Neural progenitor cell (in vitro differentiated cells): Measurements from ENCODE around the gene LSM14A. TPM values are rescaled to one million over a fixed set of nuclear protein-coding genes. Genes with fewer than 3 reads are reported as not detected.
A peak's percentile ranks its signal among the peaks of the same experiment; 100 is the strongest.
"Not testable (repeated sequence)": the region's sequence is repeated elsewhere in the genome, so short reads cannot be mapped to it uniquely, and the experiment has no call there.

ENCODE experiments used
- DNase-seq: peaks from one replicate; pipeline ENCODE4 v3.0.0-alpha.2; 2016; ENCODE audit warnings: low spot score
- H2AFZ ChIP-seq: fragments of 200-600 bp; sonication (generic); replicated peaks from 2 replicates; pipeline ENCODE4 v1.6.1; 2016; ENCODE audit warnings: antibody characterized with exemption
- H3F3A ChIP-seq: fragments of 200-600 bp; sonication (generic); 2 replicates; pipeline ENCODE4 v1.6.1; 2016; ENCODE audit warnings: antibody characterized with exemption, low read depth
- H3K27ac ChIP-seq: fragments of 200-600 bp; sonication (generic); 2 replicates; pipeline ENCODE4 v1.5.1; 2016; ENCODE audit warnings: mild to moderate bottlenecking
- H3K27me3 ChIP-seq: fragments of 200-600 bp; sonication (generic); 2 replicates; pipeline ENCODE4 v1.6.1; 2016; ENCODE audit warnings: mild to moderate bottlenecking, moderate library complexity
- H3K36me3 ChIP-seq: fragments of 200-600 bp; sonication (generic); 2 replicates; pipeline ENCODE4 v1.5.1; 2016
- H3K4me1 ChIP-seq: fragments of 200-600 bp; sonication (generic); 2 replicates; pipeline ENCODE4 v1.6.1; 2016; ENCODE audit warnings: mixed run types
- H3K4me2 ChIP-seq: fragments of 200-600 bp; sonication (generic); 2 replicates; pipeline ENCODE4 v1.6.1; 2016
- H3K4me3 ChIP-seq: fragments of 200-600 bp; sonication (generic); 2 replicates; pipeline ENCODE4 v1.5.1; 2016
- H3K79me2 ChIP-seq: fragments of 200-600 bp; sonication (generic); 2 replicates; pipeline ENCODE4 v1.6.1; 2016; ENCODE audit warnings: low read depth
- H3K9ac ChIP-seq: fragments of 200-600 bp; sonication (generic); 2 replicates; pipeline ENCODE4 v1.6.1; 2016
- H3K9me3 ChIP-seq: fragments of 200-600 bp; sonication (generic); 2 replicates; pipeline ENCODE4 v1.5.1; 2016; ENCODE audit warnings: low read depth
- H4K20me1 ChIP-seq: fragments of 200-600 bp; sonication (generic); 2 replicates; pipeline ENCODE4 v1.6.1; 2016; ENCODE audit warnings: low read depth
- H3K27ac Mint-ChIP-seq: 3 replicates; pipeline ENCODE4 v1.8.0; 2021; ENCODE audit warnings: mixed read lengths
- H3K27me3 Mint-ChIP-seq: 2 replicates; pipeline ENCODE4 v1.8.0; 2022; ENCODE audit warnings: low read depth, mild to moderate bottlenecking, inconsistent platforms, moderate library complexity, mixed read lengths; ENCODE audit not compliant: insufficient read depth
- H3K36me3 Mint-ChIP-seq: 3 replicates; pipeline ENCODE4 v1.8.0; 2021; ENCODE audit warnings: mixed read lengths
- H3K4me1 Mint-ChIP-seq: 3 replicates; pipeline ENCODE4 v1.8.0; 2021; ENCODE audit warnings: mixed read lengths
- H3K4me3 Mint-ChIP-seq: 3 replicates; pipeline ENCODE4 v1.8.0; 2021; ENCODE audit warnings: mild to moderate bottlenecking, moderate library complexity, mixed read lengths
- H3K9me3 Mint-ChIP-seq: 3 replicates; pipeline ENCODE4 v1.8.0; 2020; ENCODE audit warnings: mixed read lengths
- CTCF ChIP-seq: fragments of 200-600 bp; sonication (generic); IDR thresholded peaks from 2 replicates; pipeline ENCODE4 v1.5.1; 2017; ENCODE audit warnings: antibody characterized with exemption, mild to moderate bottlenecking
- EZH2 ChIP-seq: fragments of 200-600 bp; sonication (generic); IDR thresholded peaks from 2 replicates; pipeline ENCODE4 v1.6.1; 2017; ENCODE audit warnings: antibody characterized with exemption, mild to moderate bottlenecking, moderate library complexity
- EZH2phosphoT487 ChIP-seq: fragments of 200-600 bp; sonication (generic); IDR thresholded peaks from 2 replicates; pipeline ENCODE4 v1.6.1; 2017; ENCODE audit warnings: antibody characterized with exemption
- total RNA-seq: library from RNA; depleted of rRNA; stranded (reverse); fragments of >200 nt; gene quantifications from 2 replicates; pipeline ENCODE4 v1.2.3, GENCODE V29; 2015; ENCODE audit warnings: low replicate concordance

The LSM14A gene
- total RNA-seq, 1 donor from 2014 or later, result 152 TPM

- Mint-ChIP-seq H3K9me3 (no peaks in the 10 kb centered on the region), H3K4me3 (no peak overlapping the region), H3K27ac (no peak overlapping the region), H3K27me3 (peaks cover 3% of the 10 kb centered on the region), H3K36me3 (no peaks in the 10 kb centered on the region), H3K4me1 (peaks cover 9% of the 10 kb centered on the region)
- H3K27ac ChIP-seq, result no peak overlapping the region
- H4K20me1 ChIP-seq, result no peaks in the 10 kb centered on the region
- H3K36me3 ChIP-seq, result no peaks in the 10 kb centered on the region
- no peaks in the 10 kb centered on the region for H3K9me3 ChIP-seq
- TF ChIP-seq CTCF (no peak), EZH2phosphoT487 (no peak), EZH2 (no peak)
- no peaks in the 10 kb centered on the region for H3K4me1 ChIP-seq
- DNase-seq, result no peak
- H3K4me2 ChIP-seq, result no peak overlapping the region
- no peaks in the 10 kb centered on the region for H3K27me3 ChIP-seq
- no peak overlapping the region for H3K4me3 ChIP-seq
- no peaks in the 10 kb centered on the region for H3K79me2 ChIP-seq
- no peak overlapping the region for H3K9ac ChIP-seq
- no peaks in the 10 kb centered on the region for H3F3A ChIP-seq
- no peak overlapping the region for H2AFZ ChIP-seq
Observed at GRCh38 chr19:34165295-34165738, 7.0 kb upstream of the LSM14A start.

- H2AFZ ChIP-seq, H3K36me3 ChIP-seq, H3K27ac ChIP-seq, H3K9ac ChIP-seq, H3K27me3 ChIP-seq, H3K4me2 ChIP-seq, H3K27ac Mint-ChIP-seq, H3K36me3 Mint-ChIP-seq, DNase-seq, H3K9me3 ChIP-seq, H3K27me3 Mint-ChIP-seq, H3K4me3 Mint-ChIP-seq, H3K9me3 Mint-ChIP-seq, H3K4me3 ChIP-seq: not testable (repeated sequence)
- peaks cover 14% of the 10 kb centered on the region for H4K20me1 ChIP-seq
- H3K79me2 ChIP-seq, result peaks cover 32% of the 10 kb centered on the region
- peaks cover 23% of the 10 kb centered on the region for H3F3A ChIP-seq
- H3K4me1 Mint-ChIP-seq, result peaks cover 34% of the 10 kb centered on the region
- H3K4me1 ChIP-seq, result peaks cover 22% of the 10 kb centered on the region
Observed at GRCh38 chr19:34169475-34170199, 2.7 kb upstream of the LSM14A start.

GRCh38 chr19:34171539-34171876, 796 bp upstream of the LSM14A start:
- Histone ChIP-seq H3K4me3 (peak overlapping the region; percentile 91), H2AFZ (peak overlapping the region; percentile 90), H3K9ac (peak overlapping the region; percentile 90), H3K27me3 (no peaks in the 10 kb centered on the region), H3K4me2 (peak overlapping the region; percentile 79), H3F3A (peaks cover 25% of the 10 kb centered on the region), H3K4me1 (peaks cover 34% of the 10 kb centered on the region), H4K20me1 (peaks cover 33% of the 10 kb centered on the region), H3K36me3 (peaks cover 4% of the 10 kb centered on the region), H3K9me3 (no peaks in the 10 kb centered on the region), H3K79me2 (peaks cover 51% of the 10 kb centered on the region), H3K27ac (peak overlapping the region; percentile 99)
- peak overlapping the region; percentile 96 for H3K4me3 Mint-ChIP-seq
- peaks cover 47% of the 10 kb centered on the region for H3K4me1 Mint-ChIP-seq
- TF ChIP-seq CTCF (no peak), EZH2phosphoT487 (no peak), EZH2 (no peak)
- H3K9me3 Mint-ChIP-seq, result no peaks in the 10 kb centered on the region
- DNase-seq, result no peak
- H3K36me3 Mint-ChIP-seq, result peaks cover 8% of the 10 kb centered on the region
- peak overlapping the region; percentile 89 for H3K27ac Mint-ChIP-seq
- H3K27me3 Mint-ChIP-seq, result peaks cover 10% of the 10 kb centered on the region

GRCh38 chr19:34172661-34173192, 423 bp downstream of the LSM14A start:
- Histone ChIP-seq H3K4me3 (peak overlapping the region; percentile 91), H4K20me1 (peaks cover 45% of the 10 kb centered on the region), H3K27me3 (no peaks in the 10 kb centered on the region), H3K9ac (peak overlapping the region; percentile 98), H2AFZ (no peak overlapping the region), H3K79me2 (peaks cover 63% of the 10 kb centered on the region), H3K27ac (peak overlapping the region; percentile 99), H3K36me3 (peaks cover 12% of the 10 kb centered on the region), H3K9me3 (no peaks in the 10 kb centered on the region), H3K4me2 (peak overlapping the region; percentile 88), H3F3A (peaks cover 32% of the 10 kb centered on the region), H3K4me1 (peaks cover 45% of the 10 kb centered on the region)
- peaks cover 7% of the 10 kb centered on the region for H3K27me3 Mint-ChIP-seq
- peak; percentile 90 for DNase-seq
- peaks cover 54% of the 10 kb centered on the region for H3K4me1 Mint-ChIP-seq
- H3K4me3 Mint-ChIP-seq, result peak overlapping the region; percentile 96
- peak overlapping the region; percentile 99 for H3K27ac Mint-ChIP-seq
- H3K9me3 Mint-ChIP-seq, result no peaks in the 10 kb centered on the region
- H3K36me3 Mint-ChIP-seq, result peaks cover 8% of the 10 kb centered on the region
- no peak for TF ChIP-seq CTCF
- TF ChIP-seq EZH2phosphoT487, result no peak
- no peak for TF ChIP-seq EZH2
